ENCODE data around the gene PLEKHG7.
A peak's percentile ranks its signal among the peaks of the same experiment; 100 is the strongest.

Gene PLEKHG7

DNA sequence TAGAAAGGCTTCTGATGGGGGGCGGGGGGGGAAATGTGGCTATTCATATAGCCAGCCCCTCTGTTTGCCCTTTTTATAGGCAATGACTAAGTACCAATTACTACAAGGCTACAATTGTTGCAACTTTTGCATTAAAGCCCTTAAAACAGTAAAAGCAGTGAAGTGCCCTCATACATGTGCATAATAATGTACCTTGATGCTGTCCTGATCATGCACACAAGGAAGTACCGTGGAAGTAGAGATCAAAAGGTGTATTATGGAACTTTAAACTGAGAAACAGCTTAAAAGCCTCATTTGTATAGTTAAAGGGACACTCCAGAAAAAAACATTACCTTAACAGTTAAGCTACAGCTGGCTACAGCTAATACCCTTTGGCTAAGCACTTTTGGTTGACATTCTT is 111.8 kb downstream of the PLEKHG7 start:
- DNase-seq = peak; percentile 14

DNA sequence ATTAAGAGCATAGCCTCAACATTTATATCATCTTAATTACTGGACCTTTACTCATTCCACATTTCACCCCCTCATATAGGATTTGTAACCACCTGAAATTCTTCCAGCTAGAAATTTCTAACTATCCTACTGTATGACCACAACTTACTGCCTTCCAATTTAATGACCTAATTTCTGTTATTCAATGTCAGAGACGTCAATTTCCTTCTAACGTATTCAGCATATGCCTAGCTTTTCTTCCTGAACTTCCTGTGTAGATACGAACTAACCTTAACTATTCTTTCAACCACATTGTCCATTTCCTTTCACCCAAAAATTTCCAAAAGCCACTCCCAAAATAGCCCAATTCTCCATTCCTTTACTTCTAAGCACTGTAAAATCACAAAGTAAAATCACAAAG is 118.4 kb downstream of the PLEKHG7 start:
- no peak for DNase-seq
